Activated B cell treated with CpG ODN at 0.5 μM for 24 hours (primary cell): Measurements from ENCODE around the gene CNTN4. TPM values are rescaled to one million over a fixed set of nuclear protein-coding genes. Genes with fewer than 3 reads are reported as not detected.

Experiments
- ATAC-seq: fragments of 200-7000 bp; cut with Tn5 transposase; one replicate; pipeline ENCODE4 v1.10.0; 2021; ENCODE audit warnings: low read depth, mild to moderate bottlenecking, moderate library complexity
- CTCF ChIA-PET: fragments of 350-600 bp; sonication (Branson Sonifier 250); formaldehyde crosslinking; loops from one replicate; lab custom pipeline; 2021; ENCODE audit warnings: antibody characterized with exemption; lab: Charles Lee
- POLR2A ChIA-PET: fragments of 350-600 bp; sonication (Branson Sonifier 250); formaldehyde crosslinking; loops from one replicate; lab custom pipeline; 2021; ENCODE audit warnings: antibody characterized with exemption; lab: Charles Lee
- DNase-seq: peaks from one replicate; pipeline ENCODE4 v3.0.0; 2022
- H3K27ac Mint-ChIP-seq: one replicate; pipeline ENCODE4 v1.8.0; 2020; ENCODE audit warnings: mixed read lengths
- H3K27me3 Mint-ChIP-seq: one replicate; pipeline ENCODE4 v1.8.0; 2021; ENCODE audit warnings: mixed read lengths
- H3K36me3 Mint-ChIP-seq: one replicate; pipeline ENCODE4 v1.8.0; 2021; ENCODE audit warnings: low read depth, mixed read lengths
- H3K4me1 Mint-ChIP-seq: one replicate; pipeline ENCODE4 v1.8.0; 2021; ENCODE audit warnings: mixed read lengths
- H3K4me3 Mint-ChIP-seq: one replicate; pipeline ENCODE4 v1.8.0; 2020; ENCODE audit warnings: mild to moderate bottlenecking, mixed read lengths
- H3K9me3 Mint-ChIP-seq: one replicate; pipeline ENCODE4 v1.8.0; 2020; ENCODE audit warnings: mixed read lengths
- CTCF ChIP-seq: fragments of 200-600 bp; IDR thresholded peaks from one replicate; pipeline ENCODE4 v1.8.0; 2022; ENCODE audit warnings: antibody characterized with exemption, mild to moderate bottlenecking
- intact Hi-C: fragments of 100-400 bp; cut with micrococcal nuclease; formaldehyde crosslinking; loops from one replicate; pipeline ENCODE4 v1.15.1; 2024
- total RNA-seq: library from RNA; stranded (reverse); gene quantifications from 2 replicates; pipeline ENCODE4 v1.2.3, GENCODE V29; 2022

Gene CNTN4
- total RNA-seq, 1 donor from 2014 or later = not detected

- ATAC-seq (no peak), DNase-seq (no peak)
- no peaks in the 10 kb centered on the region for H3K9me3 Mint-ChIP-seq
- CTCF ChIA-PET = no interaction called here
- H3K36me3 Mint-ChIP-seq = no peaks in the 10 kb centered on the region
- no peaks in the 10 kb centered on the region for H3K27me3 Mint-ChIP-seq
- H3K27ac Mint-ChIP-seq = no peak overlapping the region
- no peaks in the 10 kb centered on the region for H3K4me1 Mint-ChIP-seq
- POLR2A ChIA-PET = no interaction called here
- no peak for TF ChIP-seq CTCF
- H3K4me3 Mint-ChIP-seq = no peak overlapping the region
- intact Hi-C loops = no loop called here
Observed at GRCh38 chr3:2876362-2876761, 777.7 kb downstream of the CNTN4 start.

- no peaks in the 10 kb centered on the region for H3K27me3 Mint-ChIP-seq
- no peaks in the 10 kb centered on the region for H3K9me3 Mint-ChIP-seq
- CTCF ChIA-PET = no interaction called here
- no peak for ATAC-seq
- H3K36me3 Mint-ChIP-seq = no peaks in the 10 kb centered on the region
- no peak overlapping the region for H3K4me3 Mint-ChIP-seq
- POLR2A ChIA-PET = no interaction called here
- H3K27ac Mint-ChIP-seq = no peak overlapping the region
- intact Hi-C loops = no loop called here
- DNase-seq = no peak
- no peak for TF ChIP-seq CTCF
- H3K4me1 Mint-ChIP-seq = no peaks in the 10 kb centered on the region
Observed at GRCh38 chr3:2879023-2879422, 780.4 kb downstream of the CNTN4 start.

- no peak for DNase-seq
- CTCF ChIA-PET = no interaction called here
- Mint-ChIP-seq H3K27me3 (no peaks in the 10 kb centered on the region), H3K27ac (no peak overlapping the region), H3K4me3 (no peak overlapping the region), H3K9me3 (no peaks in the 10 kb centered on the region), H3K36me3 (no peaks in the 10 kb centered on the region), H3K4me1 (no peaks in the 10 kb centered on the region)
- POLR2A ChIA-PET = no interaction called here
- intact Hi-C loops = no loop called here
- no peak for ATAC-seq
- TF ChIP-seq CTCF = no peak
Observed at GRCh38 chr3:2879587-2879986, 780.9 kb downstream of the CNTN4 start.

GRCh38 chr3:2880218-2880756, 781.6 kb downstream of the CNTN4 start:
- Mint-ChIP-seq H3K9me3 (no peaks in the 10 kb centered on the region), H3K27me3 (no peaks in the 10 kb centered on the region), H3K36me3 (no peaks in the 10 kb centered on the region), H3K4me3 (no peak overlapping the region), H3K27ac (no peak overlapping the region), H3K4me1 (no peaks in the 10 kb centered on the region)
- no peak for ATAC-seq
- TF ChIP-seq CTCF = no peak
- POLR2A ChIA-PET = no interaction called here
- CTCF ChIA-PET = no interaction called here
- DNase-seq = no peak
- intact Hi-C loops = no loop called here

GRCh38 chr3:2883283-2883682, 784.6 kb downstream of the CNTN4 start:
- no peak for ATAC-seq
- DNase-seq = no peak
- H3K27me3 Mint-ChIP-seq = no peaks in the 10 kb centered on the region
- H3K9me3 Mint-ChIP-seq = no peaks in the 10 kb centered on the region
- CTCF ChIA-PET = no interaction called here
- TF ChIP-seq CTCF = no peak
- H3K36me3 Mint-ChIP-seq = no peaks in the 10 kb centered on the region
- intact Hi-C loops = no loop called here
- H3K27ac Mint-ChIP-seq = no peak overlapping the region
- POLR2A ChIA-PET = no interaction called here
- H3K4me1 Mint-ChIP-seq = no peaks in the 10 kb centered on the region
- H3K4me3 Mint-ChIP-seq = no peak overlapping the region
